Endothelial cell of umbilical vein (primary cell): ENCODE measurements around the gene RUNDC1. TPM values are rescaled to one million over a fixed set of nuclear protein-coding genes. Genes with fewer than 3 reads are reported as not detected.

Experiments
- BruUV-seq: library from RNA; stranded (reverse); fragments of 400-500 nt; replicated peaks from 2 replicates; lab custom pipeline; 2021; lab: Mats Ljungman, UMichigan
- CTCF ChIA-PET: fragments of 300-600, 350-600 bp; sonication (Branson Sonifier 250); formaldehyde crosslinking; loops from one replicate; lab custom pipeline; 2021; ENCODE audit warnings: antibody characterized with exemption, inconsistent platforms; lab: Charles Lee
- POLR2A ChIA-PET: fragments of 300-600, 350-600 bp; sonication (Branson Sonifier 250); formaldehyde crosslinking; loops from one replicate; lab custom pipeline; 2021; ENCODE audit warnings: antibody characterized with exemption, inconsistent platforms; lab: Charles Lee
- DNase-seq: peaks from one replicate; pipeline ENCODE4 v3.0.0-alpha.2; 2011; ENCODE audit warnings: low read depth, low spot score
- FAIRE-seq: peaks from 2 replicates; lab custom pipeline; 2011; peaks lifted over from hg19 to GRCh38; lab: Jason Lieb, UNC
- H2AFZ ChIP-seq: 2 replicates; pipeline ENCODE4 v1.6.0; 2012; ENCODE audit warnings: low read depth, low read length, control low read depth, inconsistent platforms
- H3K27ac ChIP-seq: 2 replicates; pipeline ENCODE4 v1.5.1; 2011; ENCODE audit warnings: low read depth, mild to moderate bottlenecking, control low read depth, low read length, moderate library complexity; ENCODE audit not compliant: insufficient read depth
- H3K27me3 ChIP-seq, 2 experiments: 2 replicates each; pipeline versions ENCODE4 v1.6.0 to v1.6.1; 2011; ENCODE audit warnings: low read length in 2 of 2, mixed read lengths in 1 of 2; ENCODE audit not compliant: control insufficient read depth in 2 of 2, insufficient read depth in 2 of 2
- H3K36me3 ChIP-seq, 2 experiments: 2 replicates in 1 of 2; 3 replicates in 1 of 2; pipeline ENCODE4 v1.5.1; 2011; ENCODE audit warnings: low read length in 2 of 2, mild to moderate bottlenecking in 1 of 2, moderate library complexity in 1 of 2; ENCODE audit not compliant: control insufficient read depth in 2 of 2, insufficient read depth in 2 of 2; ENCODE audit errors: extremely low read depth in 1 of 2
- H3K4me1 ChIP-seq: 3 replicates; pipeline ENCODE4 v1.5.1; 2011; ENCODE audit warnings: mild to moderate bottlenecking, low read length; ENCODE audit not compliant: control insufficient read depth, insufficient read depth; ENCODE audit errors: extremely low read depth
- H3K4me2 ChIP-seq: 2 replicates; pipeline ENCODE4 v1.6.1; 2011; ENCODE audit warnings: low read length, control low read depth, mixed read lengths; ENCODE audit not compliant: insufficient read depth
- H3K4me3 ChIP-seq, 3 experiments: fragments of 200-600 bp in 1 of 3; sonication (generic), shearing (Covaris generic) in 1 of 3; replicated peaks in 1 of 3; 2 replicates each; pipeline ENCODE4 v1.5.1; 2011 to 2016; ENCODE audit warnings: control low read depth in 3 of 3, low read length in 3 of 3, mild to moderate bottlenecking in 2 of 3, inconsistent platforms in 1 of 3, low read depth in 1 of 3, moderate library complexity in 1 of 3; ENCODE audit not compliant: insufficient read depth in 1 of 3
- H3K79me2 ChIP-seq: 2 replicates; pipeline ENCODE4 v1.6.0; 2012; ENCODE audit warnings: low read length, inconsistent platforms; ENCODE audit not compliant: control insufficient read depth, insufficient read depth
- H3K9ac ChIP-seq: replicated peaks from 2 replicates; pipeline ENCODE3; 2011; ENCODE audit warnings: low read length, control low read depth; ENCODE audit not compliant: insufficient read depth; ENCODE audit errors: extremely low read depth
- H3K9me1 ChIP-seq: replicated peaks from 3 replicates; pipeline ENCODE4 v1.6.0; 2011; ENCODE audit warnings: mild to moderate bottlenecking, low read length; ENCODE audit not compliant: control insufficient read depth, insufficient read depth; ENCODE audit errors: extremely low read depth
- H3K9me3 ChIP-seq: replicated peaks from 2 replicates; pipeline ENCODE4 v1.5.1; 2012; ENCODE audit warnings: low read length, inconsistent platforms; ENCODE audit not compliant: control insufficient read depth, insufficient read depth
- H4K20me1 ChIP-seq: replicated peaks from 2 replicates; pipeline ENCODE3; 2011; ENCODE audit warnings: mild to moderate bottlenecking, low read length; ENCODE audit not compliant: control insufficient read depth, insufficient read depth; ENCODE audit errors: extremely low read depth
- CTCF ChIP-seq, 2 donors: IDR thresholded peaks; 1 replicate in 1 of 2; 2 replicates in 1 of 2; pipeline ENCODE4 v1.5.1; 2011; ENCODE audit warnings: low read length in 2 of 2, mild to moderate bottlenecking in 2 of 2, moderate library complexity in 2 of 2, control low read depth in 1 of 2, inconsistent platforms in 1 of 2, low read depth in 1 of 2; ENCODE audit not compliant: insufficient read depth in 1 of 2; ENCODE audit errors: extremely low read depth in 1 of 2
- EZH2 ChIP-seq: IDR thresholded peaks from 2 replicates; pipeline ENCODE4 v1.6.1; 2012; ENCODE audit warnings: borderline replicate concordance, low read depth, mild to moderate bottlenecking, moderate library complexity, low read length, inconsistent platforms; ENCODE audit not compliant: severe bottlenecking
- FOS ChIP-seq: IDR thresholded peaks from 2 replicates; pipeline ENCODE4 v1.6.1; 2011; ENCODE audit warnings: mild to moderate bottlenecking, low read length, moderate library complexity, borderline replicate concordance; ENCODE audit not compliant: insufficient read depth
- GATA2 ChIP-seq: IDR thresholded peaks from 2 replicates; pipeline ENCODE4 v1.7.0; 2011; ENCODE audit warnings: low read depth, mild to moderate bottlenecking, moderate library complexity, mixed read lengths, low read length; ENCODE audit not compliant: insufficient read length, insufficient read depth
- JUN ChIP-seq: IDR thresholded peaks from 2 replicates; pipeline ENCODE4 v1.6.1; 2011; ENCODE audit warnings: borderline replicate concordance, low read depth; ENCODE audit not compliant: insufficient read length, insufficient read depth
- MAX ChIP-seq: IDR thresholded peaks from 2 replicates; pipeline ENCODE4 v1.6.1; 2011; ENCODE audit not compliant: insufficient read depth, insufficient read length
- MYC ChIP-seq: IDR thresholded peaks from one replicate; pipeline ENCODE4 v1.6.1; 2011; ENCODE audit warnings: mild to moderate bottlenecking, low read depth, low read length
- POLR2A ChIP-seq: IDR thresholded peaks from 2 replicates; pipeline ENCODE4 v1.6.1; 2012; ENCODE audit warnings: low read depth, mild to moderate bottlenecking, control low read depth, low read length
- POLR2AphosphoS5 ChIP-seq: IDR thresholded peaks from 2 replicates; pipeline ENCODE4 v1.6.1; 2012; ENCODE audit warnings: low read depth, mild to moderate bottlenecking, control low read depth, low read length, moderate library complexity; ENCODE audit not compliant: insufficient read depth
- dilution Hi-C: fragments of 300-500 bp; cut with MboI; formaldehyde crosslinking; loops from one replicate; pipeline ENCODE4 v1.15.0; 2019; ENCODE audit warnings: low sequenced_read_pairs; ENCODE audit not compliant: extremely low pct_ligation_motif_present
- intact Hi-C: fragments of 100-400 bp; cut with micrococcal nuclease; formaldehyde crosslinking; loops from one replicate; pipeline ENCODE4 v1.10.0; 2022
- polyA plus RNA-seq, 4 experiments: library from polyadenylated mRNA; depleted of rRNA in 3 of 4; stranded (reverse) in 3 of 4; unstranded in 1 of 4; fragments of >200 nt; gene quantifications; 2 replicates each; pipeline versions ENCODE4 v1.2.1 to v1.2.3, GENCODE V29; 2011 to 2012; ENCODE audit warnings: missing spikeins in 1 of 4
- total RNA-seq: library from RNA; stranded (reverse); gene quantifications from 2 replicates; pipeline ENCODE4 v1.2.3, GENCODE V29; 2021

Gene RUNDC1
- total and polyA plus RNA-seq, 2 donors (not counting 3 experiments of a cell fraction or from before 2014, with no cell fraction given): 9.2 to 12.0 TPM

- ChIA-PET CTCF (interaction anchor here (0.7 to 1.2 kb wide), 2 partner anchors 14 to 49 kb away, joined by 3 read pairs; no protein-coding TSS in a partner anchor), POLR2A (no interaction called here)
- no peak overlapping the region for H2AFZ ChIP-seq
- no peaks in the 10 kb centered on the region for H3K9me3 ChIP-seq
- H3K9me1 ChIP-seq: no peaks in the 10 kb centered on the region
- DNase-seq (no peak), FAIRE-seq (no peak)
- TF ChIP-seq JUN: no peak
- TF ChIP-seq MYC: no peak
- no peak for TF ChIP-seq FOS
- TF ChIP-seq GATA2: no peak
- TF ChIP-seq MAX: no peak
- no peak for TF ChIP-seq CTCF (IDR thresholded peaks at IDR 0.05; ENCODE audit: extremely low read depth in 1 of 2, insufficient read depth in 1 of 2, low read depth in 1 of 2, low read length in 2 of 2)
- TF ChIP-seq POLR2AphosphoS5: no peak
- TF ChIP-seq POLR2A: no peak
- no peak for TF ChIP-seq EZH2
- intact Hi-C loops: no loop called here
- H4K20me1 ChIP-seq: no peaks in the 10 kb centered on the region
- H3K79me2 ChIP-seq: peaks cover 16% of the 10 kb centered on the region
- H3K4me1 ChIP-seq: peaks cover 23% of the 10 kb centered on the region
- H3K9ac ChIP-seq: no peak overlapping the region
- dilution Hi-C loops: no loop called here
- no peak overlapping the region for H3K4me2 ChIP-seq
- H3K27me3 ChIP-seq: no peaks in the 10 kb centered on the region
- BruUV-seq: TSS peak; percentile 8
- H3K36me3 ChIP-seq: peaks cover 2 to 3% of the 10 kb centered on the region in 2 experiments
- H3K4me3 ChIP-seq: no peak overlapping the region
- no peak overlapping the region for H3K27ac ChIP-seq
These were observed 1.9 kb downstream of the RUNDC1 start for GRCh38 chr17:42982266-42982665.
